Measurements from ENCODE around the gene TUBA1A. TPM values are rescaled to one million over a fixed set of nuclear protein-coding genes. Genes with fewer than 3 reads are reported as not detected.
"Not testable (repeated sequence)": the region's sequence is repeated elsewhere in the genome, so short reads cannot be mapped to it uniquely, and the experiment has no call there.

TUBA1A gene
- total RNA-seq, 1 experiment from 2014 or later, result 24.1 TPM

DNA sequence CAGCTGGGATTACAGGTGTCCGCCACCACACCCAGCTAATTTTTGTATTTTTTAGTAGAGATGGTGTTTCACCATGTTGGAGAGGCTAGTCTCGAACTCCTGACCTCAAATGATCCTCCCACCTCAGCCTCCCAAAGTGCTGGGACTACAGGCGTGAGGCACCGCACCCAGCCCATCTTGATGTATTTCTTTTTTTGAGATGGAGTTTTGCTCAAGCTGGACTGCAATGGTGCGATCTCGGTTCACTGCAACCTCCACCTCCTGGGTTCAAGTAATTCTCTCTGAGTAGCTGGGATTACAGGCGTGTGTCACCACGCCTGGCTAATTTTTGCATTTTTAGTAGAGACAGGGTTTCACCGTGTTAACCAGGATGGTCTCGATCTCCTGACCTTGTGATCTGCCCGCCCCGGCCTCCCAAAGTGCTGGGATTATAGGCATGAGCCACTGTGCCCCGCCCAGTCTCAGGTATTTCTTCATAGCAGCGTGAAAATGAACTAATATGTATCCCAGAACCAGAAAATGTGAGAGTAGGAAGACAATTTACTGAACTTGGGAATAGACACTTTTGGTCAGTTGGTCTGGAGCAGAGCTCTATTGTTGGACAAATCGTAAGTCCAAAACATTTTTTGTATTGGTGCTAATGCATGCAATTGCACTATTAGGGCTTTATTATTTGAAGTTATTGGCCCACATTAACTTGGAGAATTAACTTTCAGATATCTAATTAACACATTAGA lies 5.5 kb downstream of the TUBA1A start:
- H3K27me3 ChIP-seq (ENCODE audit: insufficient read depth, low read length); RAD21 ChIA-PET (ENCODE audit: low non-redundant PET in 1 of 2, low total read pairs in 2 of 2, uncharacterized antibody in 2 of 2, unreplicated experiment in 2 of 2); H3K9me3 ChIP-seq (ENCODE audit: control insufficient read depth in 1 of 2, insufficient read depth in 1 of 2, low read depth in 1 of 2, low read length in 2 of 2); H3K27ac ChIP-seq (ENCODE audit: low read depth, low read length); DNase-seq (ENCODE audit: low read depth, low spot score); H3K79me2 ChIP-seq (ENCODE audit: insufficient read depth, low read length); H2AFZ ChIP-seq (ENCODE audit: low read depth, low read length, poor library complexity, severe bottlenecking); H3K4me3 ChIP-seq (replicated peaks in 1 of 2; ENCODE audit: low read depth in 1 of 2, low read length in 2 of 2); CTCF ChIA-PET; H3K36me3 ChIP-seq (ENCODE audit: control insufficient read depth in 1 of 2, insufficient read depth in 2 of 2, low read length in 2 of 2); BruUV-seq (replicated peaks); H3K4me2 ChIP-seq (ENCODE audit: low read length); intact Hi-C loops (cut with micrococcal nuclease); H4K20me1 ChIP-seq (ENCODE audit: insufficient read depth); H3K9ac ChIP-seq (ENCODE audit: low read length); H3K9me2 ChIP-seq (ENCODE audit: insufficient read depth); ATAC-seq: not testable (repeated sequence)
- peaks cover 6 to 12% of the 10 kb centered on the region in 2 experiments; a peak in 3 of 4 replicates for H3K4me1 ChIP-seq (ENCODE audit: control insufficient read depth in 1 of 2, insufficient read depth in 2 of 2, low read length in 2 of 2)
- POLR2A ChIA-PET, result interaction anchor here (1.3 to 1.6 kb wide), 2 partner anchors 10 to 52 kb away, joined by 3 to 4 read pairs; partner anchors contain the start of gene TUBA1B

DNA sequence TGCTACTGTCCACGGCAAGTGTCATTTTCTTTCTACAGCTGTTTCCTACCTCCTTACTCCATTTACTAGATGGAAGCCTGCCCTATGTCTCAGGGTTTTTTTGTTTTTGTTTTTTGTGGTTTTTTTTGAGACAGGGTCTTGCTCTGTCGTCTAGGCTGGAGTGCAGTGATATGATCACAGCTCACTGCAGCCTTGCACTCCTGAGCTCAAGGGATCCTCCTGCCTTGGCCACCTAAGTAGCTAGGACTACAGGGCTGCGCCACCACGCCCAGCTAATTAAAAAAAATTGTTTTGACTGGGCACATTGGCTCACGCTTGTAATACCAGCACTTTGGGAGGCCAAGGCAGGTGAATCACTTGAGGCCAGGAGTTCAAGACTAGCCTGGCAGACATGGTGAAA lies 14.7 kb downstream of the TUBA1A start:
- Histone ChIP-seq H2AFZ (ENCODE audit: low read depth, low read length, poor library complexity, severe bottlenecking) (no peak overlapping the region), H3K9me2 (ENCODE audit: insufficient read depth) (no peaks in the 10 kb centered on the region), H4K20me1 (ENCODE audit: insufficient read depth) (no peaks in the 10 kb centered on the region), H3K79me2 (ENCODE audit: insufficient read depth, low read length) (no peaks in the 10 kb centered on the region), H3K27me3 (ENCODE audit: insufficient read depth, low read length) (no peaks in the 10 kb centered on the region), H3K4me3 (replicated peaks in 1 of 2; ENCODE audit: low read depth in 1 of 2, low read length in 2 of 2) (no peak overlapping the region), H3K4me2 (ENCODE audit: low read length) (no peak overlapping the region), H3K36me3 (ENCODE audit: control insufficient read depth in 1 of 2, insufficient read depth in 2 of 2, low read length in 2 of 2) (no peaks in the 10 kb centered on the region), H3K9me3 (ENCODE audit: control insufficient read depth in 1 of 2, insufficient read depth in 1 of 2, low read depth in 1 of 2, low read length in 2 of 2) (0 out of 4 replicates have a peak, but pooled peaks cover 0 to 3% of the 10 kb centered on the region in 2 experiments), H3K27ac (ENCODE audit: low read depth, low read length) (no peak overlapping the region), H3K9ac (ENCODE audit: low read length) (no peak overlapping the region), H3K4me1 (ENCODE audit: control insufficient read depth in 1 of 2, insufficient read depth in 2 of 2, low read length in 2 of 2) (no peaks in the 10 kb centered on the region)
- BruUV-seq (replicated peaks), result no TSS peak
- RAD21 ChIA-PET (ENCODE audit: low non-redundant PET in 1 of 2, low total read pairs in 2 of 2, uncharacterized antibody in 2 of 2, unreplicated experiment in 2 of 2), result no interaction called here
- CTCF ChIA-PET, result interaction anchor here (1.3 kb wide), 1 partner anchor 61 kb away, joined by 3 read pairs; no protein-coding TSS in a partner anchor
- ATAC-seq, result no peak
- DNase-seq (ENCODE audit: low read depth, low spot score), result no peak
- intact Hi-C loops (cut with micrococcal nuclease), result no loop called here
- POLR2A ChIA-PET, result interaction anchor here (1.8 to 1.9 kb wide), 2 partner anchors 9 to 14 kb away, joined by 4 to 7 read pairs; partner anchors contain the start of gene TUBA1A
- TF ChIP-seq RAD21 (IDR thresholded peaks at IDR 0.05; ENCODE audit: low read depth) (no peak), TCF7L2 (IDR thresholded peaks at IDR 0.05; ENCODE audit: borderline replicate concordance, extremely low read depth, insufficient read depth, insufficient read length) (no peak), CBX3 (IDR thresholded peaks at IDR 0.05; ENCODE audit: low read depth) (no peak), POLR2A (IDR thresholded peaks at IDR 0.05; ENCODE audit: borderline replicate concordance, extremely low read depth, insufficient read depth, insufficient read length) (no peak), CEBPB (IDR thresholded peaks at IDR 0.05; ENCODE audit: low read depth) (no peak), MAX (IDR thresholded peaks at IDR 0.05) (no peak), ZNF274 (IDR thresholded peaks at IDR 0.05; ENCODE audit: low read depth, low read length) (no peak), SP1 (IDR thresholded peaks at IDR 0.05; ENCODE audit: low read depth) (no peak)
- TF ChIP-seq, protein P1, sequence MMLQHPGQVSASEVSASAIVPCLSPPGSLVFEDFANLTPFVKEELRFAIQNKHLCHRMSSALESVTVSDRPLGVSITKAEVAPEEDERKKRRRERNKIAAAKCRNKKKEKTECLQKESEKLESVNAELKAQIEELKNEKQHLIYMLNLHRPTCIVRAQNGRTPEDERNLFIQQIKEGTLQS (IDR thresholded peaks at IDR 0.05), result no peak
- TF ChIP-seq, protein P2, sequence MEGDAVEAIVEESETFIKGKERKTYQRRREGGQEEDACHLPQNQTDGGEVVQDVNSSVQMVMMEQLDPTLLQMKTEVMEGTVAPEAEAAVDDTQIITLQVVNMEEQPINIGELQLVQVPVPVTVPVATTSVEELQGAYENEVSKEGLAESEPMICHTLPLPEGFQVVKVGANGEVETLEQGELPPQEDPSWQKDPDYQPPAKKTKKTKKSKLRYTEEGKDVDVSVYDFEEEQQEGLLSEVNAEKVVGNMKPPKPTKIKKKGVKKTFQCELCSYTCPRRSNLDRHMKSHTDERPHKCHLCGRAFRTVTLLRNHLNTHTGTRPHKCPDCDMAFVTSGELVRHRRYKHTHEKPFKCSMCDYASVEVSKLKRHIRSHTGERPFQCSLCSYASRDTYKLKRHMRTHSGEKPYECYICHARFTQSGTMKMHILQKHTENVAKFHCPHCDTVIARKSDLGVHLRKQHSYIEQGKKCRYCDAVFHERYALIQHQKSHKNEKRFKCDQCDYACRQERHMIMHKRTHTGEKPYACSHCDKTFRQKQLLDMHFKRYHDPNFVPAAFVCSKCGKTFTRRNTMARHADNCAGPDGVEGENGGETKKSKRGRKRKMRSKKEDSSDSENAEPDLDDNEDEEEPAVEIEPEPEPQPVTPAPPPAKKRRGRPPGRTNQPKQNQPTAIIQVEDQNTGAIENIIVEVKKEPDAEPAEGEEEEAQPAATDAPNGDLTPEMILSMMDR (IDR thresholded peaks at IDR 0.05 in 2 of 3, conservative IDR thresholded peaks at IDR 0.05 in 1 of 3; ENCODE audit: borderline replicate concordance in 1 of 3, insufficient read depth in 1 of 3, low read depth in 2 of 3, low read length in 2 of 3), result no peak
- TF ChIP-seq, protein P3, sequence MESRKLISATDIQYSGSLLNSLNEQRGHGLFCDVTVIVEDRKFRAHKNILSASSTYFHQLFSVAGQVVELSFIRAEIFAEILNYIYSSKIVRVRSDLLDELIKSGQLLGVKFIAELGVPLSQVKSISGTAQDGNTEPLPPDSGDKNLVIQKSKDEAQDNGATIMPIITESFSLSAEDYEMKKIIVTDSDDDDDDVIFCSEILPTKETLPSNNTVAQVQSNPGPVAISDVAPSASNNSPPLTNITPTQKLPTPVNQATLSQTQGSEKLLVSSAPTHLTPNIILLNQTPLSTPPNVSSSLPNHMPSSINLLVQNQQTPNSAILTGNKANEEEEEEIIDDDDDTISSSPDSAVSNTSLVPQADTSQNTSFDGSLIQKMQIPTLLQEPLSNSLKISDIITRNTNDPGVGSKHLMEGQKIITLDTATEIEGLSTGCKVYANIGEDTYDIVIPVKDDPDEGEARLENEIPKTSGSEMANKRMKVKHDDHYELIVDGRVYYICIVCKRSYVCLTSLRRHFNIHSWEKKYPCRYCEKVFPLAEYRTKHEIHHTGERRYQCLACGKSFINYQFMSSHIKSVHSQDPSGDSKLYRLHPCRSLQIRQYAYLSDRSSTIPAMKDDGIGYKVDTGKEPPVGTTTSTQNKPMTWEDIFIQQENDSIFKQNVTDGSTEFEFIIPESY (IDR thresholded peaks at IDR 0.05; ENCODE audit: extremely low read depth, insufficient replicate concordance, low read length), result no peak

All from HCT116 (cell line).